ENCODE results near the gene NRAP. TPM values are rescaled to one million over a fixed set of nuclear protein-coding genes. Genes with fewer than 3 reads are reported as not detected.
A peak's percentile ranks its signal among the peaks of the same experiment; 100 is the strongest.

Gene NRAP
- total RNA-seq, 1 experiment from 2014 or later = not detected

GRCh38 chr10:113665806-113666354 is 2.0 kb upstream of the NRAP start:
- Histone ChIP-seq H3K36me3 (ENCODE audit: control insufficient read depth, insufficient read depth, low read length) (no peaks in the 10 kb centered on the region), H3K4me1 (ENCODE audit: control insufficient read depth, insufficient read depth, low read length) (no peaks in the 10 kb centered on the region), H3K27me3 (ENCODE audit: control insufficient read depth, insufficient read depth, low read length) (peaks cover 11% of the 10 kb centered on the region), H3K9me3 (ENCODE audit: control insufficient read depth, insufficient read depth, low read depth, low read length) (no peaks in the 10 kb centered on the region), H3K4me3 (ENCODE audit: low read depth in 2 of 2, low read length in 2 of 2) (no peak overlapping the region), H3K27ac (ENCODE audit: low read length) (no peak overlapping the region)
- intact Hi-C loops (cut with micrococcal nuclease; ENCODE audit: unreplicated experiment) (no loop called here), in situ Hi-C loops (cut with HindIII; ENCODE audit: low pct_unique_long_range_greater_than_20kb, low sequenced_read_pairs) (no loop called here)
- ChIA-PET POLR2A (no interaction called here), CTCF (no interaction called here)
- peak; percentile 51; the same call in 1 of the 2 replicates for ATAC-seq
- TF ChIP-seq TCF7L2 (IDR thresholded peaks at IDR 0.05; ENCODE audit: low read depth, low read length) (no peak), POLR2AphosphoS5 (IDR thresholded peaks at IDR 0.05; ENCODE audit: low read depth, low read length) (no peak), CTCF (IDR thresholded peaks at IDR 0.05) (no peak), SIN3A (IDR thresholded peaks at IDR 0.05; ENCODE audit: borderline replicate concordance, insufficient read depth, low read depth, low read length) (no peak)
- TF ChIP-seq, protein P1, sequence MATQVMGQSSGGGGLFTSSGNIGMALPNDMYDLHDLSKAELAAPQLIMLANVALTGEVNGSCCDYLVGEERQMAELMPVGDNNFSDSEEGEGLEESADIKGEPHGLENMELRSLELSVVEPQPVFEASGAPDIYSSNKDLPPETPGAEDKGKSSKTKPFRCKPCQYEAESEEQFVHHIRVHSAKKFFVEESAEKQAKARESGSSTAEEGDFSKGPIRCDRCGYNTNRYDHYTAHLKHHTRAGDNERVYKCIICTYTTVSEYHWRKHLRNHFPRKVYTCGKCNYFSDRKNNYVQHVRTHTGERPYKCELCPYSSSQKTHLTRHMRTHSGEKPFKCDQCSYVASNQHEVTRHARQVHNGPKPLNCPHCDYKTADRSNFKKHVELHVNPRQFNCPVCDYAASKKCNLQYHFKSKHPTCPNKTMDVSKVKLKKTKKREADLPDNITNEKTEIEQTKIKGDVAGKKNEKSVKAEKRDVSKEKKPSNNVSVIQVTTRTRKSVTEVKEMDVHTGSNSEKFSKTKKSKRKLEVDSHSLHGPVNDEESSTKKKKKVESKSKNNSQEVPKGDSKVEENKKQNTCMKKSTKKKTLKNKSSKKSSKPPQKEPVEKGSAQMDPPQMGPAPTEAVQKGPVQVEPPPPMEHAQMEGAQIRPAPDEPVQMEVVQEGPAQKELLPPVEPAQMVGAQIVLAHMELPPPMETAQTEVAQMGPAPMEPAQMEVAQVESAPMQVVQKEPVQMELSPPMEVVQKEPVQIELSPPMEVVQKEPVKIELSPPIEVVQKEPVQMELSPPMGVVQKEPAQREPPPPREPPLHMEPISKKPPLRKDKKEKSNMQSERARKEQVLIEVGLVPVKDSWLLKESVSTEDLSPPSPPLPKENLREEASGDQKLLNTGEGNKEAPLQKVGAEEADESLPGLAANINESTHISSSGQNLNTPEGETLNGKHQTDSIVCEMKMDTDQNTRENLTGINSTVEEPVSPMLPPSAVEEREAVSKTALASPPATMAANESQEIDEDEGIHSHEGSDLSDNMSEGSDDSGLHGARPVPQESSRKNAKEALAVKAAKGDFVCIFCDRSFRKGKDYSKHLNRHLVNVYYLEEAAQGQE (IDR thresholded peaks at IDR 0.05; ENCODE audit: insufficient read depth in 1 of 2, low read depth in 2 of 2, low read length in 1 of 2) = no peak
- BruUV-seq (replicated peaks) = no TSS peak
- no peak for DNase-seq (ENCODE audit: low read depth, low spot score)

DNA sequence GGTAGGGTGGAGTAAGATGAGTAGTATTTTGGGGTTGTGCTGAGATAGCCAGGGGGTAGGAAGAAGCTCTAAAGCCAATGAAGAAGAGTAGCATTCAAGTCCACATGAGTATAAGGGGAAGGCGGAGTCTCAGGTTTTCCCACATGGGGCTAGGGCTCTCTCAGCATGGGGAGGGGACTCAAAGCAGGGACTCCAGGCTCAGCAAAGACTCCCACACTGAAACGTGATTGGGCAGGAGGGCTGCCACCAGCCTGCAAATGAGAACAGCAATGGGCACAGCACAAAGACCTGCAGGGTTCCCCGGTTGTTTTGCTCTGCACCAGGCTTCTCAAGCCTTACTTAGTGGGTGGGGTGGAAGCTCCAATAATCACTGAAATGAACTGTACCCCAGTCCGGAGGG is 1.5 kb upstream of the NRAP start:
- intact Hi-C loops (cut with micrococcal nuclease; ENCODE audit: unreplicated experiment) = no loop called here
- H3K36me3 ChIP-seq (ENCODE audit: control insufficient read depth, insufficient read depth, low read length) = no peaks in the 10 kb centered on the region
- H3K9me3 ChIP-seq (ENCODE audit: control insufficient read depth, insufficient read depth, low read depth, low read length) = no peaks in the 10 kb centered on the region
- TF ChIP-seq POLR2AphosphoS5 (IDR thresholded peaks at IDR 0.05; ENCODE audit: low read depth, low read length) (no peak), SIN3A (IDR thresholded peaks at IDR 0.05; ENCODE audit: borderline replicate concordance, insufficient read depth, low read depth, low read length) (no peak), TCF7L2 (IDR thresholded peaks at IDR 0.05; ENCODE audit: low read depth, low read length) (no peak)
- TF ChIP-seq, protein P1 (IDR thresholded peaks at IDR 0.05; ENCODE audit: insufficient read depth in 1 of 2, low read depth in 2 of 2, low read length in 1 of 2) = no peak
- ATAC-seq (no peak), DNase-seq (ENCODE audit: low read depth, low spot score) (no peak)
- H3K27me3 ChIP-seq (ENCODE audit: control insufficient read depth, insufficient read depth, low read length) = peaks cover 11% of the 10 kb centered on the region
- ChIA-PET CTCF (no interaction called here), POLR2A (no interaction called here)
- no peak overlapping the region for H3K27ac ChIP-seq (ENCODE audit: low read length)
- no peaks in the 10 kb centered on the region for H3K4me1 ChIP-seq (ENCODE audit: control insufficient read depth, insufficient read depth, low read length)
- in situ Hi-C loops (cut with HindIII; ENCODE audit: low pct_unique_long_range_greater_than_20kb, low sequenced_read_pairs) = no loop called here
- H3K4me3 ChIP-seq (ENCODE audit: low read depth in 2 of 2, low read length in 2 of 2) = no peak overlapping the region
- no TSS peak for BruUV-seq (replicated peaks)

Data from Panc1 (cell line).